Upper lobe of left lung (tissue), 6 donors: Measurements from ENCODE around the gene SLC25A38. TPM values are rescaled to one million over a fixed set of nuclear protein-coding genes. Genes with fewer than 3 reads are reported as not detected.

Experiments
- ATAC-seq, 2 donors: fragments of 200-7000 bp; cut with Tn5 transposase; one replicate each; pipeline ENCODE4 v1.9.1; 2022; ENCODE audit warnings: mild to moderate bottlenecking in 2 of 2, moderate library complexity in 2 of 2; ENCODE audit not compliant: low FRiP score in 2 of 2
- DNase-seq, 2 donors: peaks; one replicate each; pipeline ENCODE4 v3.0.0-alpha.2; 2019 to 2020
- H3K27ac ChIP-seq, 4 donors: fragments of 200-600 bp; sonication (generic); one replicate each; pipeline ENCODE4 v1.5.1; 2016 to 2019
- H3K27me3 ChIP-seq, 4 donors: fragments of 200-600 bp; sonication (generic); one replicate each; pipeline ENCODE4 v1.5.1; 2017 to 2019
- H3K36me3 ChIP-seq, 4 donors: fragments of 200-600 bp; sonication (generic); one replicate each; pipeline ENCODE4 v1.5.1; 2016 to 2019
- H3K4me1 ChIP-seq, 4 donors: fragments of 200-600 bp; sonication (generic); one replicate each; pipeline ENCODE4 v1.5.1; 2018 to 2019
- H3K4me3 ChIP-seq, 4 donors: fragments of 200-600 bp; sonication (generic); one replicate each; pipeline ENCODE4 v1.5.1; 2017 to 2019; ENCODE audit warnings: mild to moderate bottlenecking in 2 of 4, moderate library complexity in 1 of 4
- H3K9me3 ChIP-seq, 4 donors: fragments of 200-600 bp; sonication (generic); one replicate each; pipeline ENCODE4 v1.5.1; 2018 to 2019
- CTCF ChIP-seq, 6 experiments: fragments of 450-650 bp in 4 of 6; fragments of 200-600 bp in 2 of 6; sonication (generic) in 2 of 6; IDR thresholded peaks; one replicate each; pipeline ENCODE4 v1.5.1; 2016 to 2019; ENCODE audit warnings: antibody characterized with exemption in 6 of 6
- EP300 ChIP-seq, 4 donors: sonication (generic); formaldehyde crosslinking; IDR thresholded peaks; one replicate each; pipeline ENCODE4 v1.5.1; 2017; ENCODE audit warnings: antibody characterized with exemption in 4 of 4, control low read depth in 2 of 4
- POLR2A ChIP-seq, 4 donors: fragments of 450-650 bp; IDR thresholded peaks; one replicate each; pipeline ENCODE4 v1.5.1; 2016 to 2017; ENCODE audit warnings: antibody characterized with exemption in 4 of 4, mild to moderate bottlenecking in 2 of 4
- POLR2AphosphoS5 ChIP-seq, 2 donors: sonication (generic); formaldehyde crosslinking; IDR thresholded peaks; one replicate each; pipeline ENCODE4 v1.5.1; 2017; ENCODE audit warnings: antibody characterized with exemption in 2 of 2
- WGBS, 2 donors: methylation state at CpG; one replicate each; pipeline ENCODE4 v1.1.5; 2017 to 2018; 5-methylcytosine and 5-hydroxymethylcytosine counted together
- total RNA-seq, 6 donors: library from RNA; depleted of rRNA in 4 of 6; stranded (reverse); fragments of >200 nt in 4 of 6; gene quantifications; one replicate each; pipeline versions ENCODE4 v1.1.0 to v1.2.1, GENCODE V29; 2016 to 2021
- donor health status: DM: no; HTN: no; CAD: no; lungs with moderate emphysema.
- donor health status: DM: no; HTN: yes; CAD: no; lungs with severe emphysema.

The SLC25A38 gene
- total RNA-seq, 6 donors from 2014 or later: 17.5 to 36.5 (median 30.2) TPM

GRCh38 chr3:39409514-39410136 lies 26.5 kb downstream of the SLC25A38 start:
- no peak for DNase-seq
- H3K27ac ChIP-seq: no peak overlapping the region
- H3K4me1 ChIP-seq: peaks cover 22 to 38% (median 26%) of the 10 kb centered on the region in 4 donors
- H3K36me3 ChIP-seq: peaks cover 22 to 70% (median 49%) of the 10 kb centered on the region in 4 donors
- no peaks in the 10 kb centered on the region for H3K27me3 ChIP-seq
- ATAC-seq: no peak
- no peak overlapping the region for H3K4me3 ChIP-seq
- TF ChIP-seq CTCF (IDR thresholded peaks at IDR 0.05): no peak
- no peak for TF ChIP-seq POLR2AphosphoS5 (IDR thresholded peaks at IDR 0.05)
- no peak for TF ChIP-seq EP300 (IDR thresholded peaks at IDR 0.05)
- no peak for TF ChIP-seq POLR2A (IDR thresholded peaks at IDR 0.05)
- WGBS, 2 donors: 73 to 78% methylated on average over 7 of the region's 7 CpGs
- no peaks in the 10 kb centered on the region for H3K9me3 ChIP-seq

GRCh38 chr3:39410893-39411292 lies 27.7 kb downstream of the SLC25A38 start:
- Histone ChIP-seq H3K9me3 (no peaks in the 10 kb centered on the region), H3K27me3 (no peaks in the 10 kb centered on the region), H3K27ac (no peak overlapping the region), H3K36me3 (peaks cover 22 to 70% (median 49%) of the 10 kb centered on the region in 4 donors), H3K4me1 (peaks cover 22 to 34% (median 25%) of the 10 kb centered on the region in 4 donors), H3K4me3 (no peak overlapping the region)
- 93 to 99% methylated on average over 5 to 7 of the region's 7 CpGs for WGBS, 2 donors
- DNase-seq (no peak), ATAC-seq (no peak)
- no peak for TF ChIP-seq POLR2A (IDR thresholded peaks at IDR 0.05)
- TF ChIP-seq EP300 (IDR thresholded peaks at IDR 0.05): no peak
- no peak for TF ChIP-seq CTCF (IDR thresholded peaks at IDR 0.05)
- no peak for TF ChIP-seq POLR2AphosphoS5 (IDR thresholded peaks at IDR 0.05)

- H3K27ac ChIP-seq: no peak overlapping the region
- no peak for TF ChIP-seq CTCF (IDR thresholded peaks at IDR 0.05)
- TF ChIP-seq POLR2A (IDR thresholded peaks at IDR 0.05): no peak
- no peak for TF ChIP-seq EP300 (IDR thresholded peaks at IDR 0.05)
- no peak for TF ChIP-seq POLR2AphosphoS5 (IDR thresholded peaks at IDR 0.05)
- WGBS, 2 donors: 85 to 90% methylated on average over 8 to 9 of the region's 9 CpGs
- H3K36me3 ChIP-seq: peaks cover 22 to 69% (median 49%) of the 10 kb centered on the region in 4 donors
- ATAC-seq (no peak), DNase-seq (no peak)
- no peak overlapping the region for H3K4me3 ChIP-seq
- H3K9me3 ChIP-seq: no peaks in the 10 kb centered on the region
- H3K27me3 ChIP-seq: no peaks in the 10 kb centered on the region
- H3K4me1 ChIP-seq: peaks cover 15 to 21% (median 20%) of the 10 kb centered on the region in 4 donors
Observed at GRCh38 chr3:39412668-39413260, 29.6 kb downstream of the SLC25A38 start.

GRCh38 chr3:39413691-39414420 lies 30.7 kb downstream of the SLC25A38 start:
- peak overlapping the region in 3 of 4 donors; percentile 9 to 62 (median 16) for H3K27ac ChIP-seq
- WGBS, 2 donors: 73 to 81% methylated on average over 6 of the region's 6 CpGs
- no peak for ATAC-seq
- TF ChIP-seq POLR2A (IDR thresholded peaks at IDR 0.05): no peak
- no peak for TF ChIP-seq POLR2AphosphoS5 (IDR thresholded peaks at IDR 0.05)
- TF ChIP-seq EP300 (IDR thresholded peaks at IDR 0.05): no peak
- TF ChIP-seq CTCF (IDR thresholded peaks at IDR 0.05): no peak
- no peaks in the 10 kb centered on the region for H3K27me3 ChIP-seq
- H3K36me3 ChIP-seq: peaks cover 22 to 58% (median 46%) of the 10 kb centered on the region in 4 donors
- no peaks in the 10 kb centered on the region for H3K9me3 ChIP-seq
- no peak overlapping the region for H3K4me3 ChIP-seq
- DNase-seq: no peak
- H3K4me1 ChIP-seq: peaks cover 5 to 12% (median 10%) of the 10 kb centered on the region in 4 donors
